DMS153 (cell line): Measurements from ENCODE around the gene ENAH.
"Not testable (repeated sequence)": the region's sequence is repeated elsewhere in the genome, so short reads cannot be mapped to it uniquely, and the experiment has no call there.

Source experiments
- DNase-seq: peaks from one replicate; lab custom pipeline; 2025; lab: John Stamatoyannopoulos, UW

ENAH gene

GRCh38 chr1:225652729-225653462 lies at the start of gene ENAH:
TSS of gene ENAH (minus strand) at chr1:225653123. CDS start at chr1:225652690, 433 bp downstream.
- peak; percentile 88 for DNase-seq

- no peak for DNase-seq
These were observed 48.1 kb upstream of the ENAH start for GRCh38 chr1:225700889-225701465.

GRCh38 chr1:225700164-225700821 lies 47.4 kb upstream of the ENAH start:
- peak; percentile 37 for DNase-seq

GRCh38 chr1:225699336-225699735 lies 46.4 kb upstream of the ENAH start:
- no peak for DNase-seq

- DNase-seq = not testable (repeated sequence)
These were observed 45.3 kb upstream of the ENAH start for GRCh38 chr1:225698194-225698593.

GRCh38 chr1:225697428-225697827 lies 44.5 kb upstream of the ENAH start:
- no peak for DNase-seq

GRCh38 chr1:225695578-225696337 lies 42.8 kb upstream of the ENAH start:
- DNase-seq = no peak

GRCh38 chr1:225694151-225694603 lies 41.3 kb upstream of the ENAH start:
- DNase-seq = peak; percentile 98

GRCh38 chr1:225693697-225694096 lies 40.8 kb upstream of the ENAH start:
- DNase-seq = not testable (repeated sequence)

GRCh38 chr1:225693085-225693696 lies 40.3 kb upstream of the ENAH start:
- DNase-seq = no peak

- no peak for DNase-seq
These were observed 39.6 kb upstream of the ENAH start for GRCh38 chr1:225692517-225692879.

GRCh38 chr1:225691861-225692516 lies 39.1 kb upstream of the ENAH start:
- DNase-seq = no peak

- peak; percentile 92 for DNase-seq
These were observed 38.5 kb upstream of the ENAH start for GRCh38 chr1:225691377-225691776.

- no peak for DNase-seq
These were observed 37.0 kb upstream of the ENAH start for GRCh38 chr1:225689882-225690459.

- DNase-seq = no peak
These were observed 35.4 kb upstream of the ENAH start for GRCh38 chr1:225688345-225688744.

GRCh38 chr1:225685476-225686176 lies 32.7 kb upstream of the ENAH start:
- DNase-seq = no peak

- DNase-seq = no peak
These were observed 31.8 kb upstream of the ENAH start for GRCh38 chr1:225684741-225685140.

- DNase-seq = no peak
These were observed 28.3 kb upstream of the ENAH start for GRCh38 chr1:225681231-225681630.

GRCh38 chr1:225678545-225678944 lies 25.6 kb upstream of the ENAH start:
- DNase-seq = no peak

GRCh38 chr1:225677350-225678124 lies 24.6 kb upstream of the ENAH start:
- peak; percentile 48 for DNase-seq
